HG03469 (cell line): ENCODE data around the gene BRD7.

ENCODE experiments used
- ATAC-seq: cut with Tn5 transposase; IDR thresholded peaks from one replicate; pipeline ENCODE4 v1.9.1; 2021; ENCODE audit warnings: mild to moderate bottlenecking, moderate library complexity, moderate number of reproducible peaks; ENCODE audit not compliant: unreplicated experiment

BRD7 gene

DNA sequence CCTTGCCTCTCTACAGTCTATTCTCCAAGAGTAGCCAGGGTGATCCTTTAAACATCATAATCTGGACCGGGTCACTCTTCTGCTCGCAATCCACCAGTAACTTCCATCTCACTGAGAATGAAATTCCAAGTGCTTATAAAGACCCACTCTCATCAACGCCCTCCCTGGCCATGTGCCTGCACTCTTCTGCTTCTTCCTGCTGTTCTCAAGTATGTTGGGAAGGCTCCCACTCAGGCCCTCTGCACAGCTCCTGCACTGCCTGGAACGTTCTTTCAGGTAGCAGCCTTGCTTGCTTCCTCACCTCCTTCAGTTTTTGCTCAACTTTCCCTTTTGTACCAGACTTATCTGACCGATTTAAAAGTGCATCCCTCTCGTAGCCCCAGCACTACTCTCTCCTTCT lies 44.4 kb downstream of the BRD7 start:
- no peak for ATAC-seq

DNA sequence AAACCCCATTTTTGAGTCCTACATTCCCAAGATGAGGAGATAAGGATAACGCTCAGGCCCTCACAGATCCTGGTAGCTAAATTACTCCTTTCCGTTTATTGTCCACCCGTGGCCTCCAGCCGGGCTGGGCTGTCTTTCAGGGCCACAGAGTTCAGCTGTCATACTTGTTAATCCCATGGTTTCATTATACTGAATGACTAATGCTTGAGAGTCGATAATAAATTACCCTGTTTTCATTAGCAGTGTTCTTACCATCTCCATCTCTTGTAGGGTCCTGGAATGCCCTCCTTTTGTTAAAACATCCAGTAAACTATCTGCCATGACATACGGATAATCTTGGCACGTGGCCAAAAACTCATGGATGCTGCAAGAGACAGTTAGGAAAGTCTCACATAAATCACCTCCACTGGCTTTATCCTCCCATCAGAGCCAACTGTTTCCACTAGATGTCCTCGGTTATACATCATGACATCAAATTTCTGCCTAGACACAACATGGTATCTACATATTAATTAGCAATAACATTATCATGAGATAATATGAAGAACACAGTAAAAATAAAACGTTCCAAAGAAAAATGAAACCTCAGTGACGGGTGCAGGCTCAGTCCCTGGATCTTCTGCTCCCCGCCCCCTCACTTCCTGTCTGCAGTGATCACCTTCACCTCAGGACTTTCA lies 45.3 kb downstream of the BRD7 start:
- ATAC-seq, result no peak

DNA sequence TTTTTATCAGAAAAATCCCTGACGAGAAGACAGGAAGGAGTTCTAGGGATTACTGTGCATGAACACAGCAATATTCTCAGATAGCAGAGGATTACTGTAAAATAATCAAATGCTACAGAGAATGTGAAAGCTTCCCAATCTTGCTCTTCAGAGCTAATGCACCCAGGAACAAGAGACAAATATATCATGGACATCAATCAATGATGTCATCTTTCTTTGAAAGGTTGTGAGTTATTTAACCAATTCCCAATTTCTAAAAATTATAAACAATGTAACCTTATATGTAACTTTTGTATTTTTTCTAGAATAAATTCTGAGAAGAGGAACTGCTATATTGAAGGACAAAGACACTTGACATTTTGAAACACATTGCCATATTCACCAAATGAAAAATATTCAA lies 46.5 kb downstream of the BRD7 start:
- no peak for ATAC-seq

DNA sequence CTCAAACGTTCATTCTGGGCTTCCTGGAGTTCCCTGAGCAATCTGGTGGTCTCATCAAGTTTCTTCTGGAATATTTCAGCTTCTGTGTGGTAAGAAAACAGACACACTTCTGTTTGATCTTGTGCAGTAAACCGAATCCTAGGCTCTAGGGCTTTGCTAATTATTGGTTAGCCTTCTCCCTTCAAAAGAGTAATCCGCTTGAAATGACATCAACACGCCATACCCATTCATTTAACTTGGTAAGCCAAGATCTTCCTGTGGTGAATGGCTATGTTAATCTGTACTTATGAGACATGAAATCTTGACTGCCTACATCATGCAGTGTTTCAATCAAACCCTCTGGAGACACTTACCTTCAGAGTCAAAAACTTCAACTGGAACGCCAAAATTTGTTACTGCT lies 48.5 kb downstream of the BRD7 start:
- no peak for ATAC-seq

DNA sequence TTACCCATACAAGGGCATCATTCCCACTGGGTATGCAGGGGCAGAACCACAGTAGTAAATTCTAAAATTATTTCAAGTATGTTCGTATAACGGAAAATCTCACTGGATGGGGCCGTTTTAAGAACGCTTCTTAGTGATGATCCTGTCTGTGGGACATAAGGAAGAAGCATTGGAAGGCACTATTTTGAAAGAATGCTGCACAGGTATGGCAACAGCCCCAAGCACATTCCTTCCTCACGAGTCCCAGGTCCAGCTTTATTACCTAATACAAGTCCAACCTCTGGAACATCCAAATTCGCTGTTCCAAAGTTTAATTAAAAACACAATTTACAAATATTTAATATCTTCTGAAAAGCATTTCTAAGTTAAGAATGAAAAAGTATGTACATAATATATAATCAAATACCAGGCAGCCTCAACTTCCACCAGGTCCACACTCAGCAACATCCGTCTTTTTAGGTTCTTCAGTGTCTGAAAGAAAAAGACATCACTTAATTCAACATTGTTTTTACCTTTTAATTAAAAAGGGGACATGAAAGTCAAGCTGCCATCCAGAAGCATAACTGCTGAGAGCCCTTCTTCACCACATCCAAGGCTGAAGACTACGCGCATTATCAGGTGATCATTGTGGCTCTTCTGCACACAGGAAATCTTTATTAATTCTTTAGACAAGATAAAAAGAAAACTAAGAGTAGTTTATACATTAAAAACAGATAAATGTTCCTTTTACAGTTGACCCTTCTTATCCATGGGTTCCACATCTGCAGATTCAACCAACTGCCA lies 49.8 kb downstream of the BRD7 start:
- no peak for ATAC-seq

DNA sequence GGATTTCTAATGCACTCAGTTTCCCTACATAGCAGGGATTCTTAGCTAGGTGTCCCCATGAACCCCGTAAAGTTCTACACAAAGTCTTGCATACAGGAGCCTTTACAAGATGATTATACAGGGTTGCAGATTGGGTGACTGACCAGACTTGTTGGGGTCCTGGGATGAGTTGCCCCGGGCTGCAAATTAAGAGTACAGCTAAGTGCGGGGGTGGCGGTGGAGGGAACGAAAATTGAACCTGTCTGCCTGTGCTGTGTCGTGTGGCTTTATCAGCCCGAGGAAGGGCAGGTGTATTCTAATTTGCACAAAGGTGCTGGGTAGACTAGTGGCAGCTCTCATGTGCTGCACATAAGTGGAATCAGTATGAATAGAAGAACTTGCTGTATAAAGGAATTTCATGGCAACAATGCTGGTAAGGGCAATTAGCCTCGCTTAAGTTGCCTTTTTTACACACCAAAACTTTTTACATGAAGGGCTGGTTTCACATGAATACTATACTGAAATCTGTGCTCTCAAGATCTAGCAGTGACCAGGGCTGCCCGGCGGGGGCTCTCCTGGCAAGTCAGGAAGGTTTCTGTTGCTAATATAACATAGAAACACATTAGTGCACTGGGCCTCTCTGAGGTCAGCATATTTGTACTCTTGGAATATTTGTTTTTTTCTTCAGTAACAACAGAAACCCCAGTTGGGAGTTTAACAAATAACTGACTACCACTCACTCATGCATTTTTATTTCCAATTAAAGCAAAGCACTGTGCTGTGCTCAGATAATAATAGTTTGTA lies 51.7 kb downstream of the BRD7 start:
- ATAC-seq, result no peak

DNA sequence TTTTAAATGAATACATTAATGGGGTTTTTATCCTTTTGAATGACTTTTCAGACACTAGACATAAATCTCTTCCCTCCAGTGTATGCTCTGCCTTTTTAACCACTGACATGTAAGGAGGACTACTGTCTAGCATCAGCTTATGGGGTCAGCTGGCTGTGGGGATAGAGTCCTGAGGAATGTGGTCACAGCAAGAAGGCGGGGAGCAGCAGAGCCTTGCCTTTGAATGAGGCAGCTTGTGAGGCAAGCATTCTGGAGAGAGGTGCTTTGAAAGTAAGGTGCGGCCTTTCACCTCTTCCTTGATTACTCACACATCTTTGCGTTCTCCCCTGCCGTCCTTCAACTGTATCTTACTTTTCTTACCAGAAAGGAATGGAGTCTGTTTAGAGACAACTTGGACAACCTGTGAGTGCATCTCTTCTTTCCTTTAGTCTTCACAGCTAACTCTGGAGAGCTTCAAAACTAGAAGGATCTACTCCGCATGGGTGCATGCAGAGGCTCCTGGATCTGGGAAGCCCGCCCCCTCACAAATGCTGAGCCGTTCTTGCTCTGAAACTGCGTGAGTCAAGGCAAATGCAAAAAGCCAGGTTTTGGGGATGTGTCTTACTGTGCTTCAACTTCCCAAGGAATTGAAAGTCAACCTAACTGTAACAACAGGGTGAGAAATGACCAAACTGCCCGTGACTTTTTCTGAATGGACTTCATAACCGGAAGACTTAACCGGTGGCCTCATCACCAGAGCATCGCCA lies 52.5 kb downstream of the BRD7 start:
- ATAC-seq, result no peak

DNA sequence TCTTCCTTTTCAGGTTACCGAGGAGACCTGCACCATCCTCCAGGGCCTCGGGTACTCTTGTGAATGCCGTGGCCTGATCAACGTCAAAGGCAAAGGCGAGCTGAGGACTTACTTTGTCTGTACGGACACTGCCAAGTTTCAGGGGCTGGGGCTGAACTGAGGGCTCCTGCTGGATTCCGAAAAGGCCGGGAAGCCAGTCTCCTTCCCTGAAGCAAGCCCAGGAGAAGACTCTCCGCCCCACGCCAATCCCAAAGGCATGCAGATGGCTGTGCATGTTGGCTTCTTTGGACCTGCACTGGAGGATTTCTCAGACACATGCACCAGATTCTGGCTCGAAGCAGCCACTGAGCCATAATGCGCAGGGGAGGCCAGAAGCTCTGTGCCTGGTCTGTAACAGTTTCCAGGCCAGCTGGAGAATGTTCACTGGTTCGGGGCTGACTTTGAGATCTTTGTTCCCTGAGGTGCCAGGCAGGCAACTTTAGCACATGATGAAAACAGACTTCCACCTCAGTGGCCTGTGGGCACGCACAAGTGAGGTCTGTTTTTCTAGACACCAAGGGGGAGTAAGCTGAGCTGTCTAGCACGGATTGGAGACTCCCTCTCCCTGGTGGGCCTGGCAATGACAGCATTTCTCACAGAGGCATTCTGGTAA lies 53.3 kb downstream of the BRD7 start:
- no peak for ATAC-seq

DNA sequence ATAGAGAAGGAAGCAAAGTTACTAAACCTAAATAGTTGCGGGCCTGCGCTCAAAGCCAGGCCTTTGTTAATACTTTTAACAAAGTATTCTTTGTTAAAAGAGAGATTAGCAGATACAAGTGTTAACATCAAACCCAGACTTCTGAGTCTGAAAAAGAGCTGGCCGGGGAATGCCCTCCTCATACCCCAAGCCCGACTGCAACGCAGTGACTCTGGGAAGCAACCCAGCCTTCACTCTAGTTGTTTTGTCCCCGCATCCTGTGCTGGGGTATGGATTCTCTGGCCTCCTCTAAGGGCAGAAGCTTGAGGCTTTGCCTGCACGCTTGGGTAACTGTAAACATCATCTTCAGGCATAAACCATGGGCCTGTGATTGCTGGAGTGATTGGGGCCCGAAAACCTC lies 54.1 kb downstream of the BRD7 start:
- no peak for ATAC-seq

DNA sequence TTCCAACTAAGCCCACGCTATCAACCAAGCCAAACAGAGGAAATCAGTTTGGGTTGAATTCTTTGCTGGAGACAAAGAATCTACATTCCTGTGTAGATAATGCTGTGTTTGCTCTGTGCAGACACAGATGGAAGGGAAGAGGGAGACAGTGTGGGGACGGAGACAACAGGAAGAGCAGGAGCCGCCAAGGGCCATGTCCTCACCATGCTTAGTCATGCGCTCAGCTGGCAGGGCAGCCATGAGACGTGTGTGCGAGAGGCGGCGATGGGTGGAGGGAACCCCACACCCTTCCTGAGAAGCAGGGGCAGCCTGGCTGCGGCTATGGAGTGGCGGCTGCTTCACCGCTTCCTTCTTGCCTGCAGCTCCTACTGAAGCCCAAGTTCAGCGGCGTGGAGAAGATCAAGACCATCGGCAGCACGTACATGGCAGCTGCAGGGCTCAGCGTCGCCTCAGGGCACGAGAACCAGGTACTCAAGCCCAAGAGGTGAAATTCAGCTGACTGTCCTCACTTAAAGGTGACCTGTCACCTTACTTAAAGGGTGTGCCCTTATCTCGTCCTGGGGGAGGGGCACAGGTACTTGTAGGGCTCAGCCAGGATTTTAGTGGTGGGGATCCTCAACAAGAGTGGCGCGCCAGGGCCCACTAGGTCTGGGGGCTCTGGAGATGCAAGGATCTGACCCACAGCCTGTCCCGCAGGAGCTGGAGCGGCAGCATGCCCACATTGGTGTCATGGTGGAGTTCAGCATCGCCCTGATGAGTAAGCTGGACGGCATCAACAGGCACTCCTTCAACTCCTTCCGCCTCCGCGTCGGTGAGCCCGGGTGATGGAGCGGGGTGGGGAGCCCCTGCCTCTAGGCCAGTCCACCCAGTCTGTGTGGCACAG lies 55.0 kb downstream of the BRD7 start:
- no peak for ATAC-seq

DNA sequence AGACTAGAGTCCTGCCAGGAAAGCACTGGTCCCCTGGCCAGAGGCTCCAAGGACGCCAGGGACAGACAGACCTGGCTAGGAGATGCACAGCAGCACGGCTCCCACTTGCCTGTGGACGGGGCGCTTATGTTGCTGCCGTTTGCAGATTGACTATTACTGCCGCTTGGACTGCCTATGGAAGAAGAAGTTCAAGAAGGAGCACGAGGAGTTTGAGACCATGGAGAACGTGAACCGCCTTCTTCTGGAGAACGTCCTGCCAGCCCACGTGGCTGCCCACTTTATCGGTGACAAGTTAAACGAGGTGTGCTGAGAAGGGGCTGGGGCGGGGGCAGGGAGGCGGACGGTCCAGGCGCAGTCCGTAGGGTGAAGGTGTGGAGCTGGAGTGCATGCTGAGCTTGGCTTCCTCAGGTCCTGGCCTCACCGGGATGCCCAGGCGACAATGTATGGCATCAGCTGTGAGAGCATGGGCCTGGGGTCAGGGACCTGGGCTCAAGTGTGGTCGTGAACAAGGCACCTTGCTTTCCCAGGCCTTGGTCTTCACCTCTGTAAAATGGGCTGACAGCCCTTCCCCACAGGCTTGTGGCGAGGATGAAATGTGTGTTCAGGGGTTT lies 56.8 kb downstream of the BRD7 start:
- ATAC-seq, result no peak

DNA sequence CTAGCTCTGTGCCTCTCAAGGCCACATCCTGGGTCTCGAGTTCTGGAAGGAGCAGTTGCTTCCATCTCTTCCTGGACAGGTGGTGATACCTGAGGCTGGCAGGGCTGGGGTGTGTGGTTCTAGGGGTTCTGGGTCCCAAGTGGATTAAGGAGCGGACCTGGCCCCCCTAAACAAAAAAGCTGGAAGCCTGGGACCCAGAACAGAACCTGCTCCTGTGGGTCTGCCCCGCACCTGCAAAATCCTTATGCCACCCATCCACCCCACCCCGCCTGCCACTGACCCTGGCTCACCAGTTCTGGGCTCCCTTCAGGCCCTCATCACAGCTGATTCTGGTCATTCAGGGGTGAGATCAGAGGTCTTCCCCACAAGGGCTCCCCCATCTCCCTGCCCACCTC lies 57.7 kb downstream of the BRD7 start:
- no peak for ATAC-seq

DNA sequence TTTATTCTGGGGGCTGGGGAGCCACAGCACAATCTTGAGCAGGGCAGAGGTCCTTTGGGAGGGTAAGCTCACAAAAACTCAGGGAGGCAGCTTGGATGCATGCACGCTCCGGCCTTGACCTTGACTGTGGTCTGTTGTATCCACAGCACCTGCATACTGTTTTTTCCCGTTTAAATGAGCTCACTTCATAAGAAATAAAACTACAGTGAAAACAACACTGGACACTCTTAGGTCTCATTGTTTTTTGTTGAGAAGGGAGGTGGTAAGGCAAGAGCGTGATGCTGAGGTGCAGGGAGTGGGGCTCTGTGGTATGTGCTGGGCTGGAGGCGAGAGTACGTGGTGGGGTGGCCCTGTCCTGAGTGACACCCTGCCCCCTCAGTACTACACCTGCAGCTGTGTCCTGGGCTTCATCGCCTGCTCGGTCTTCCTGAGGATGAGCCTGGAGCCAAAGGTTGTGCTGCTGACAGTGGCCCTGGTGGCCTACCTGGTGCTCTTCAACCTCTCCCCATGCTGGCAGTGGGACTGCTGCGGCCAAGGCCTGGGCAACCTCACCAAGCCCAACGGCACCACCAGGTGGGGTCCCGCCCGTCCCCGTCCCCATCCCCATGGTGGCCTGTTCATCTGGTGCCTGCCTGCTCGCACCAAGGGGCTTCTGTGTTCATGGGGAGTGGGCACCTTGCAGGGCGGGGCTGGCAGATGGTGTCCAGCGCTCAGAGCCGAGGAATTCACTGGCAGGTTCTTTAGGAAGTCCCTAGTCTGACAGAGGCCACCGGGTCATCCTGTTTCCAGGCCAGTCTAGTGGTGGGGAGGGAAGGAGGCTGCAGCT lies 58.3 kb downstream of the BRD7 start:
- ATAC-seq, result no peak

DNA sequence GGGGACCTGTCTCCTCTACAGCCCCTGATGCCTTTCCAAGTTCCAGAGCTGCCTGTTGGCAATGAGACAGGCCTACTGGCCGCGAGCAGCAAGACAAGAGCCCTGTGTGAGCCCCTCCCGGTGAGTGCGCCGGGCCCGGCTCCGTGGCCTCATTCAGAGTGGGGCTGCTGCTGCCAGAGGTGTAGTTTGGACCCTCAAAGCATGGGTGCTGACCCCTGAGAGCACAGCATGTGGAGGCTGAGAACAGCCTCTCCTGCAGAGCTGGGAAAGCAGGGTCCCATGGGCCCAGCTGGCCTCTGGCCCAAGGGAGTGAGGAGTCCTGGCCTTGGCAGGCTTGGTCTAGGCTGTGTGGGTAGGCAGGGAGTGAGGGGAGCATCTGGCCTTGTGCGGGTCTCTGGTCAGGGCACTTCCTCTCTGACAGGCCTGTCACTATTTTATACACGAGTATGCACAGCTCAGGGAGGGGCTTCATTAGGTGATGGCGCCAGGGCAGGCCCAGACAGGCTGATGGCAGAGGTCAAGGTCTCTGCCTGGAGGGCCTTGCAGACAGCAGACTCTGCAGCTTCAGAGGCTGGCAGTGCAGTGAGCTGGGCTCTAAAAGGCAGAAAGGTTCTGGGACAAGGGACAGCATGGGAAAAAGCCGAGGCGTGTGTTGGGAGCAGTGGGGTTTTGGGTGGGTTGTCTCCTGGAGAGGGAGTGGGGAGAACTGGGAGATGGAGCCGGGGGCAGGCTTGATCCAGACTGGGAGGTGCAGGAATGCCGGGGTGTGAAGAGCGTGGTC lies 59.1 kb downstream of the BRD7 start:
- no peak for ATAC-seq

DNA sequence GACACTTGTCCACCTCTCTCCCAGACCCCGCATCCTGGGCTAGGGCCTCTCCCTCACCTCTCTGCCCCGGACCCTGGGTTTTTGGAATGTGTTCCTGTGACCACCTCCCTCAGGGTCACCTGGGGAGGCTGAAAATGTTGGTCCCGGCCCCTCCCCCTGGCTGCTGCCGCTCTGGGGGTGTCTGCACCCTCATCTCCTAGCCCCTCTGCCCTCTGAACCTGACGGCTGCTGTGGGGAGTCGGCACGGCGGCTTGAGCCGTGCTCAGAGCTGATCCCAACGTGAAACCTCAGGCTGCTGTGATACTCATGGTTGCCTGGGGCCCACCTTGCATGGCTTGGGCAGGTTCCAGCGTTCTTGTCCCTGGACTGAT lies 59.6 kb downstream of the BRD7 start:
- ATAC-seq, result no peak

DNA sequence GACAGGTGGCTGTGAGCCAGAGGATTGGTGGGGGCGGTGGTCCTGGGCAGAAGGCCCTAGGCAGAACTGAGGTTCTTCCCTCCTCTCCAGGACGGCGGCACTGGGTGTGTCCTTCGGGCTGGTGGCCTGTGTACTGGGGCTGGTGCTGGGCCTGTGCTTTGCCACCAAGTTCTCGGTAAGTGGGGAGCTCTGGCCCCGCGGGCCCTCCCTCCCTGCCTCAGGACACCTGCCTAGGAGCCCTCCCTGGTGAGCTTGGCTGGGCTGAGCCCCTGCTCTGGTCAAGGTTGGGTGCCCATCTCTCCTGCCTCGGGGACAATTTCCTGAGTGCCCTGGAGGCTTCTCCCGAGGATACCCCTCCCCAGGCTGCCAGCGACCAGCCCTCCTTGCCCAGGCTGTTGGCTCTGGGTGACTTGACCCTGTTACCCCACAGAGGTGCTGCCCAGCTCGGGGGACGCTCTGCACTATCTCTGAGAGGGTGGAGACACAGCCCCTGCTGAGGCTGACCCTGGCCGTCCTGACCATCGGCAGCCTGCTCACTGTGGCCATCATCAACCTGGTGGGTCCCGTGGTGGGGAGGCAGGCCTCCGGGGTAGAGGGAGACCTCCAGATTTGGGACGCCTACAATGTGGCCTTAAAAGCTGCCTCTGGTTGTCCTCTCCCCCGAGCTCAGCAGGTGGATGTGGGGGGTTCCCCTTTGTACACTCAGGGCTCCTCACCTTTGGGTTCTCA lies 60.4 kb downstream of the BRD7 start:
- ATAC-seq, result no peak

DNA sequence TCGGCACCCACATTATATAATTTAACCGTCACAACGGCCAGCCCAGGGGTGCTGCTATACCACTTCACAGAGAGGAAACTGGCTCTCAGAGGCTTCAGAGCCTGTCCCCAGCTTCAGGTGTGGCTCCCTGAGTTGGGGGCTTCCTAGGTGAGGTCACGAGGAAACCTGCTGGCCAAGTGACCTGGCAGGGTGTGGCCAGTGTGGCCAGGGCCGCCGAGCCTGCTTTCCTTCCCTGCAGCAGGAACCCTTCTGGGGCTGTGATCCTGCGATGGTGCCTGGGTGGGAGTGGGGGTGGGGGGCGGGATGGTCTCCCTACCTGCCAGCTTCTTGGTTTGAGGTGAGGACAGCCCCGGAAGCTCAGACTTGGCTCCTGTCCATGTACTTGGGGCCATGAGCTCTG lies 62.5 kb downstream of the BRD7 start:
- ATAC-seq, result no peak
